Skeletal muscle satellite cell (primary cell): ENCODE data around the gene COG4.

ENCODE experiments used
- H3K27me3 ChIP-seq: 2 replicates; pipeline ENCODE4 v1.7.0; 2013; ENCODE audit warnings: low read length; ENCODE audit not compliant: control insufficient read depth, insufficient read depth
- H3K36me3 ChIP-seq: 2 replicates; pipeline ENCODE4 v1.7.0; 2013; ENCODE audit warnings: mild to moderate bottlenecking, control low read depth, low read length; ENCODE audit not compliant: insufficient read depth
- H3K4me1 ChIP-seq: 2 replicates; pipeline ENCODE4 v1.7.0; 2013; ENCODE audit warnings: low read length; ENCODE audit not compliant: control insufficient read depth, insufficient read depth
- H3K4me2 ChIP-seq: 2 replicates; pipeline ENCODE4 v1.7.0; 2013; ENCODE audit warnings: mild to moderate bottlenecking, low read length
- H3K4me3 ChIP-seq: 2 replicates; pipeline ENCODE4 v1.7.0; 2013; ENCODE audit warnings: low read length
- H3K9ac ChIP-seq: 2 replicates; pipeline ENCODE4 v1.7.0; 2013; ENCODE audit warnings: mild to moderate bottlenecking, low read depth, low read length, moderate library complexity
- H3K9me3 ChIP-seq: replicated peaks from 2 replicates; pipeline ENCODE4 v1.7.0; 2013; ENCODE audit warnings: mild to moderate bottlenecking, control low read depth, low read length

COG4 gene

GRCh38 chr16:70494202-70494770 lies 29.1 kb downstream of the COG4 start:
- H3K9ac ChIP-seq, result no peak overlapping the region
- peaks cover 47% of the 10 kb centered on the region for H3K36me3 ChIP-seq
- H3K9me3 ChIP-seq, result no peaks in the 10 kb centered on the region
- no peak overlapping the region for H3K4me2 ChIP-seq
- H3K4me3 ChIP-seq, result no peak overlapping the region
- no peaks in the 10 kb centered on the region for H3K27me3 ChIP-seq
- peaks cover 6% of the 10 kb centered on the region for H3K4me1 ChIP-seq

- Histone ChIP-seq H3K4me1 (peaks cover 9% of the 10 kb centered on the region), H3K27me3 (no peaks in the 10 kb centered on the region), H3K9ac (no peak overlapping the region), H3K9me3 (no peaks in the 10 kb centered on the region), H3K4me3 (no peak overlapping the region), H3K4me2 (no peak overlapping the region), H3K36me3 (peaks cover 46% of the 10 kb centered on the region)
Measured at GRCh38 chr16:70493802-70494201, 29.6 kb downstream of the COG4 start.

GRCh38 chr16:70490261-70490660 lies 33.1 kb downstream of the COG4 start:
- Histone ChIP-seq H3K4me1 (peaks cover 12% of the 10 kb centered on the region), H3K36me3 (peaks cover 18% of the 10 kb centered on the region), H3K9ac (no peak overlapping the region), H3K4me2 (no peak overlapping the region), H3K4me3 (no peak overlapping the region), H3K27me3 (no peaks in the 10 kb centered on the region), H3K9me3 (no peaks in the 10 kb centered on the region)

- peaks cover 20% of the 10 kb centered on the region for H3K4me1 ChIP-seq
- H3K4me2 ChIP-seq, result no peak overlapping the region
- H3K9me3 ChIP-seq, result no peaks in the 10 kb centered on the region
- H3K9ac ChIP-seq, result no peak overlapping the region
- no peak overlapping the region for H3K4me3 ChIP-seq
- peaks cover 20% of the 10 kb centered on the region for H3K36me3 ChIP-seq
- H3K27me3 ChIP-seq, result no peaks in the 10 kb centered on the region
Measured at GRCh38 chr16:70484867-70485266, 38.5 kb downstream of the COG4 start.

- H3K4me1 ChIP-seq, result peaks cover 15% of the 10 kb centered on the region
- H3K9me3 ChIP-seq, result no peaks in the 10 kb centered on the region
- H3K27me3 ChIP-seq, result no peaks in the 10 kb centered on the region
- H3K4me2 ChIP-seq, result no peak overlapping the region
- H3K36me3 ChIP-seq, result peaks cover 35% of the 10 kb centered on the region
- H3K9ac ChIP-seq, result no peak overlapping the region
- H3K4me3 ChIP-seq, result no peak overlapping the region
Measured at GRCh38 chr16:70483426-70483825, 39.9 kb downstream of the COG4 start.

- no peak overlapping the region for H3K9ac ChIP-seq
- H3K36me3 ChIP-seq, result peaks cover 42% of the 10 kb centered on the region
- H3K9me3 ChIP-seq, result no peaks in the 10 kb centered on the region
Measured at GRCh38 chr16:70482624-70483023, 40.7 kb downstream of the COG4 start.

GRCh38 chr16:70481929-70482536 lies 41.3 kb downstream of the COG4 start:
- Histone ChIP-seq H3K36me3 (peaks cover 42% of the 10 kb centered on the region), H3K4me1 (peaks cover 15% of the 10 kb centered on the region)

More at GRCh38 chr16:70482624-70483023, 40.7 kb downstream of the COG4 start:
- Histone ChIP-seq H3K27me3 (no peaks in the 10 kb centered on the region), H3K4me2 (peak overlapping the region; percentile 11), H3K4me1 (peaks cover 15% of the 10 kb centered on the region), H3K4me3 (no peak overlapping the region)

GRCh38 chr16:70480127-70481105 lies 42.9 kb downstream of the COG4 start:
- Histone ChIP-seq H3K27me3 (no peaks in the 10 kb centered on the region), H3K4me1 (peaks cover 25% of the 10 kb centered on the region), H3K4me3 (no peak overlapping the region), H3K4me2 (no peak overlapping the region), H3K9me3 (no peaks in the 10 kb centered on the region), H3K36me3 (peaks cover 42% of the 10 kb centered on the region), H3K9ac (no peak overlapping the region)

More at GRCh38 chr16:70481929-70482536, 41.3 kb downstream of the COG4 start:
- H3K9ac ChIP-seq, result no peak overlapping the region
- H3K9me3 ChIP-seq, result no peaks in the 10 kb centered on the region
- H3K27me3 ChIP-seq, result no peaks in the 10 kb centered on the region
- H3K4me3 ChIP-seq, result no peak overlapping the region
- peak overlapping the region; percentile 11 for H3K4me2 ChIP-seq

- Histone ChIP-seq H3K9ac (no peak overlapping the region), H3K36me3 (peaks cover 42% of the 10 kb centered on the region)
Measured at GRCh38 chr16:70478912-70479341, 44.4 kb downstream of the COG4 start.

GRCh38 chr16:70478169-70478568 lies 45.2 kb downstream of the COG4 start:
- H3K4me1 ChIP-seq, result peaks cover 25% of the 10 kb centered on the region
- H3K36me3 ChIP-seq, result peaks cover 42% of the 10 kb centered on the region

More at GRCh38 chr16:70478912-70479341, 44.4 kb downstream of the COG4 start:
- no peaks in the 10 kb centered on the region for H3K27me3 ChIP-seq
- no peak overlapping the region for H3K4me3 ChIP-seq
- no peaks in the 10 kb centered on the region for H3K9me3 ChIP-seq
- peaks cover 25% of the 10 kb centered on the region for H3K4me1 ChIP-seq
- no peak overlapping the region for H3K4me2 ChIP-seq

GRCh38 chr16:70476272-70477020 lies 46.9 kb downstream of the COG4 start:
- H3K9me3 ChIP-seq, result no peaks in the 10 kb centered on the region
- H3K4me1 ChIP-seq, result peaks cover 12% of the 10 kb centered on the region
- H3K4me2 ChIP-seq, result peak overlapping the region; percentile 44
- no peak overlapping the region for H3K4me3 ChIP-seq
- no peaks in the 10 kb centered on the region for H3K27me3 ChIP-seq
- peaks cover 38% of the 10 kb centered on the region for H3K36me3 ChIP-seq
- peak overlapping the region; percentile 71 for H3K9ac ChIP-seq

More at GRCh38 chr16:70478169-70478568, 45.2 kb downstream of the COG4 start:
- Histone ChIP-seq H3K4me2 (no peak overlapping the region), H3K9ac (no peak overlapping the region), H3K27me3 (no peaks in the 10 kb centered on the region), H3K4me3 (no peak overlapping the region), H3K9me3 (no peaks in the 10 kb centered on the region)
